BE2C (cell line): ENCODE data around the gene BID.
A peak's percentile ranks its signal among the peaks of the same experiment; 100 is the strongest.

Experiments
- DNase-seq: peaks from one replicate; pipeline ENCODE4 v3.0.0-alpha.2; 2020
- H3K27me3 ChIP-seq: fragments of 250-450 bp; sonication (Bioruptor Pico); 2 replicates; pipeline ENCODE4 v1.5.1; 2020; ENCODE audit warnings: mild to moderate bottlenecking
- H3K36me3 ChIP-seq: fragments of 250-450 bp; sonication (Bioruptor Pico); 2 replicates; pipeline ENCODE4 v1.5.1; 2020; ENCODE audit warnings: mild to moderate bottlenecking
- H3K4me1 ChIP-seq: fragments of 250-450 bp; sonication (Bioruptor Pico); 2 replicates; pipeline ENCODE4 v1.5.1; 2020
- H3K4me3 ChIP-seq: 2 replicates; pipeline ENCODE4 v1.5.1; 2011; ENCODE audit warnings: low read depth, low read length
- H3K9me3 ChIP-seq: fragments of 250-450 bp; sonication (Bioruptor Pico); 2 replicates; pipeline ENCODE4 v1.5.1; 2020
- CTCF ChIP-seq: IDR thresholded peaks from 2 replicates; pipeline ENCODE4 v1.5.1; 2012; ENCODE audit warnings: mild to moderate bottlenecking, low read depth, low read length

BID gene

DNA sequence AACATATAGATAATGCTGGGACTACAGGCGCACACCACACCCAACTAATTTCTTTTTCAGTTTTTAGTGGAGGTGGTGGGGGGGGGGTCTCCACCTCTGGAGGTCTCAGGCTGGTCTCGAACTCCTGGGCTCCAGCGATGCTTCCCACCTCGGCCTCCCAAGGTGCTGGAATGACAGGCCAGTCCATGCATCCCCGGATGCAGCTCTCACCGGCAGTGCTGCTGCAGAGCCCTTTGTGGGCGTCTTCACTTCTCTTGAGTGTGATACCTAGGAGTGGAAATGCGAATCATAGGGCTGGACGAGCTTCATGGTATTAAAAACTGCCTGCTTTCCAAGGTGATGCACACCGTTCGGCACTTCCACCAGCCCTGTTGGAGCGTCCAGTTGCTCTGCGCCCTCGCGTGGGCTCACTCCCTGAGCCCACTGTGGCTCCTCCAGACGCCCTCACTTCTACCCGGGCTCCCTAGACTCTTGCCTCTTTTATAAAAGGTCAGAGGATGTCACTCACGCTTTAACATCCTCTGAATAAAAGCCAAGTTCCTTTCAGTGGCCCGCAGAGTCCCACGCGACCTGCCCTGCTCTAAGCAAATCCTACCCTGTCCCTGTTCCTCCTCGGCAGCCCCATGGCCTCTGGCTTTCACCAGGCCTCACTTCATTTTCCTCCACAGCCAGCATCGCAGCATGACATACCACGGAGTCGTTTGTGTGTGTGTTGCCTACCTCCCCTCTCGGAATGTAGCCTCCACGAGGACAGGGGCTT lies 837 bp upstream of the BID start:
- no peaks in the 10 kb centered on the region for H3K27me3 ChIP-seq
- no peak for TF ChIP-seq CTCF
- peaks cover 23% of the 10 kb centered on the region for H3K4me1 ChIP-seq
- DNase-seq, result no peak
- H3K9me3 ChIP-seq, result no peaks in the 10 kb centered on the region
- H3K36me3 ChIP-seq, result peaks cover 4% of the 10 kb centered on the region; the same call in 1 of the 2 replicates
- peak overlapping the region; percentile 68 for H3K4me3 ChIP-seq

- Histone ChIP-seq H3K27me3 (no peaks in the 10 kb centered on the region), H3K4me1 (peaks cover 16% of the 10 kb centered on the region), H3K4me3 (peak overlapping the region; percentile 68), H3K36me3 (peaks cover 4% of the 10 kb centered on the region; the same call in 1 of the 2 replicates), H3K9me3 (no peaks in the 10 kb centered on the region)
- TF ChIP-seq CTCF, result no peak
- DNase-seq, result peak; percentile 85
Measured at GRCh38 chr22:17773606-17774205, 563 bp downstream of the BID start.

DNA sequence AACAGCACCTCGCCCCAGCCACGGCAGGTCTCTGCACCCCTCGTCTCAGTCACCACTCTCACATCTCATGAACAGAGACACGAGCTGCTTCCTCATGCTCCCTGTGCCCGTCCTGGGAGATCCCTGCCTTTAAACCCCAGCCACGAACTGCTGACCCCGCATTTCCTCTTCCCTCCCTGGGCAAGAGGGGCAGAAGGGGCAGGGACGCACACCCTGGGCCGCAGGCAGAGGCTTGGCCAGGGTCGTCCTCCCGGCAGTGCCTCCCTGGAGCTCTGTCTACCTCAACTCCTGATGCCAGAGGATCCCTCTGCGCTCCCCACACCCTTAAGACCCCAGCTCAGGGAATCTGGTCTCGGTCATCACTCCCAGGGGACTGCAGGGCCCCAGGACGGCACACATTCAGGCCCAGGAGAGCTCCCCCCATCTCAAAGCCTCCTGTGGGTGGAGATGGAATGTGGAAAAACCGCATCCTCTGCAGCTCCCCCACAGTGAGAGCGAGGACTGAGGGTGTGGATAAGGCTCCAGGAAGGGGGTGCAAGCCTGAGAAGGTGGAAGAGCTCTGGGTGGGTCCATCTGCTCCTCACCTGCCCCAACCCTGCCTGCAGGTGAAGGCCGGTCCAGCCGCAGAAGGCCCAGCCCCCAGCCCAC lies 1.2 kb downstream of the BID start:
- no peak for DNase-seq
- H3K4me1 ChIP-seq, result peaks cover 16% of the 10 kb centered on the region

GRCh38 chr22:17772249-17772957 lies 1.9 kb downstream of the BID start:
- Histone ChIP-seq H3K27me3 (no peaks in the 10 kb centered on the region), H3K4me1 (peaks cover 16% of the 10 kb centered on the region), H3K9me3 (no peaks in the 10 kb centered on the region), H3K36me3 (peaks cover 4% of the 10 kb centered on the region; the same call in 1 of the 2 replicates), H3K4me3 (peak overlapping the region; percentile 68)
- TF ChIP-seq CTCF, result no peak
- DNase-seq, result peak; percentile 63

More for the DNA sequence above, 1.2 kb downstream of the BID start:
- no peak for TF ChIP-seq CTCF
- Histone ChIP-seq H3K36me3 (peaks cover 4% of the 10 kb centered on the region; the same call in 1 of the 2 replicates), H3K27me3 (no peaks in the 10 kb centered on the region), H3K9me3 (no peaks in the 10 kb centered on the region), H3K4me3 (peak overlapping the region; percentile 68)

GRCh38 chr22:17770180-17771077 lies 3.8 kb downstream of the BID start:
- no peak for TF ChIP-seq CTCF
- Histone ChIP-seq H3K9me3 (no peaks in the 10 kb centered on the region), H3K4me1 (peaks cover 16% of the 10 kb centered on the region), H3K36me3 (peaks cover 4% of the 10 kb centered on the region; the same call in 1 of the 2 replicates), H3K4me3 (no peak overlapping the region), H3K27me3 (no peaks in the 10 kb centered on the region)
- no peak for DNase-seq
